ENCODE measurements around the gene ADAM22.

The ADAM22 gene

DNA sequence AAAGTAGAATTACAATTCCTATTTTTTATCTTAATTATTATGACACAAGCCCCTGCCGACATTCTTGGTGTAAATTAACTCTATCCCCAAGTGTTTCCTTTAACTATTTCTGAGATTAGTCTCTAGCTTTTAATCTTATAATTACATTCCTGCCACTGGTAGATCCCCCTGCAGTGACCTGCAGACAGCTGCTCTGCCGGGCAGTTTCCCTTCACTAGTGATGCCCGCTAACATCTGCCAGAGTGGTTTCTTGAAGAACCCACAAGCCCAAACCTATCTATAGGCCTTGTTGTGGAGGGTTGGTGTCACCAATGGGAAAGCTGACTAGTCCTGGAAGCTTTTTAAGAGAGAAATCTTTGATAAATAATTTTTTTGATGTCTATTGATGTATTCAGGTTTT, 50.0 kb downstream of the ADAM22 start:
- no peak for TF ChIP-seq CTCF (IDR thresholded peaks at IDR 0.05; ENCODE audit: insufficient read depth, low read length, missing control alignments)
- ChIA-PET CTCF (no interaction called here), POLR2A (no interaction called here)
- no peak overlapping the region for H3K4me3 ChIP-seq (ENCODE audit: low read depth, low read length)
- DNase-seq (ENCODE audit: low read depth, low spot score): no peak

GRCh38 chr7:87993269-87993668, 59.2 kb downstream of the ADAM22 start:
- H3K4me3 ChIP-seq (ENCODE audit: low read depth, low read length): no peak overlapping the region
- no peak for DNase-seq (ENCODE audit: low read depth, low spot score)
- CTCF ChIA-PET: no interaction called here
- no peak for TF ChIP-seq CTCF (IDR thresholded peaks at IDR 0.05; ENCODE audit: insufficient read depth, low read length, missing control alignments)
- POLR2A ChIA-PET: no interaction called here

DNA sequence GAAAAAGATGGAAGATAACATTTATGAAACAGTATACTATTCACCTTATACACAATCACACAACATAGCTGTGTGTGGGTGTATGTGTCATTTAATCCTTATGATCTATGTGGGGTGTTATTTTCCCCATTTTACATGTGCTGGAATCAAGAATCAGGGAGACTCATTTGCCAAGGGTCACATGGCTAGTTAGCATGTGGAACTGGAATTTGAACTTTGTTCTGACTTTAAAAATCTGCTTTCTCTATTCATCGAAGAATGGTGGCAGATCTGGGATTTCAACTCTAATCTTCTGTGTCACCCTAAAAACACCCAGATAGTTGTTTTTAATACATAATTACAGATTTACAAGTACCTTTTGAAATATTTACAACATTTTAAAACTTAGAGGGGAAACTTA, 65.2 kb downstream of the ADAM22 start:
- CTCF ChIA-PET: no interaction called here
- no peak for DNase-seq (ENCODE audit: low read depth, low spot score)
- TF ChIP-seq CTCF (IDR thresholded peaks at IDR 0.05; ENCODE audit: insufficient read depth, low read length, missing control alignments): no peak
- no peak overlapping the region for H3K4me3 ChIP-seq (ENCODE audit: low read depth, low read length)
- POLR2A ChIA-PET: no interaction called here

DNA sequence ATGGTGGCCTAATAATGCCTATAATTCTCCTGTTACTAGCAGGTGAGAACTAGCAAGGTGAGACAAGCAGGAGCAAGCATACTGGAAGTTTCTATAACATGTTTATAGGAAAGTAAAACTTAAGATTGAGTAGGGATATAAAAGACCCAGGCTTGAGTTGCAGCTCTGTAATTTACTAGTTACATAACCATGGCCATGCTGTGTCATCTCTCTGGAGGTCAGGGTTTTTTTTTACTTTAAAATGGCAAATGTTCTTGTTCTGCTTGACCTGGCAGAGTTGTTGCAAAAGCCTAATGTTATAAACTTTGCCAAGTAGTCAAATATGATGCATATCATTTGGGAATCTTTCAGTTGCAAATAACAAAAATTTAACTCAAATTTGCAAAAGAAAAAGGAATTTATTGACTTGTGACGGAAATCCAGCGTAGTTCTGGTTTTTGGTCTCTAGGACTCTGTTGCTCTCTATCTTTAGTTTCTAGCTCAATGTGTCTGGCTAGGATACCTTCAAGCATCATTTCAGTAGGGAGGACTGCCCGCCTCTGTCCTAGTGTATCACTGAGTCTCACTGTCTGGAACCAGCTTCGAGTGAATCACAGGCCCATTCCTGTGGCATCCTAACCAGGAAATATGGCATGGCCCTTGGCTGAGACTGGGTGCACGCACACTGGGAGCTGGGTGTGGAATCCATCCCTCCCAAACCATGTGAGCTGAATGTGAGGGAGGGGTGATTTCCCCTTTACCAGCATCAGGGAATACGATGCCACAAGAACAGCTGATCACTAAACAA, 67.9 kb downstream of the ADAM22 start:
- TF ChIP-seq CTCF (IDR thresholded peaks at IDR 0.05; ENCODE audit: insufficient read depth, low read length, missing control alignments): no peak
- DNase-seq (ENCODE audit: low read depth, low spot score): no peak
- H3K4me3 ChIP-seq (ENCODE audit: low read depth, low read length): no peak overlapping the region
- ChIA-PET POLR2A (no interaction called here), CTCF (no interaction called here)

DNA sequence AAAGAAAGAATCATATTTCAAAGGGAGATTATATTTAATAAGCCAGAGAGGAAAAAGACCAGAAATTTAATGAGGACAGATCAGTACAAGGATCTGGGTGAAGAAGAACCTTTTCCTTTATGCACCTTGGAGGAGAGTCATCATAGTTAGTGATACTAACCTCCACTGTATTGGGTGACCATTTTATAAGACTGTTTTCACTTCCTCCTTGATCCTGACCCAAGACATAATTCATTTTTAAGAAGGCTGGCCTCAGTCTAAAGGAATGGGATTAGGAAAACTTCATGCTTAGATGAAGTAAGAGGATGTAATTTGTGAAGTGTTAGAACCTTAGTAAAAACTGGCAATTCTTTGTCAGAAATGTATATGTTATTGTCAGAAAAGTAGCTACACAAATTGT, 68.6 kb downstream of the ADAM22 start:
- POLR2A ChIA-PET: no interaction called here
- CTCF ChIA-PET: no interaction called here
- TF ChIP-seq CTCF (IDR thresholded peaks at IDR 0.05; ENCODE audit: insufficient read depth, low read length, missing control alignments): no peak
- no peak for DNase-seq (ENCODE audit: low read depth, low spot score)
- no peak overlapping the region for H3K4me3 ChIP-seq (ENCODE audit: low read depth, low read length)

DNA sequence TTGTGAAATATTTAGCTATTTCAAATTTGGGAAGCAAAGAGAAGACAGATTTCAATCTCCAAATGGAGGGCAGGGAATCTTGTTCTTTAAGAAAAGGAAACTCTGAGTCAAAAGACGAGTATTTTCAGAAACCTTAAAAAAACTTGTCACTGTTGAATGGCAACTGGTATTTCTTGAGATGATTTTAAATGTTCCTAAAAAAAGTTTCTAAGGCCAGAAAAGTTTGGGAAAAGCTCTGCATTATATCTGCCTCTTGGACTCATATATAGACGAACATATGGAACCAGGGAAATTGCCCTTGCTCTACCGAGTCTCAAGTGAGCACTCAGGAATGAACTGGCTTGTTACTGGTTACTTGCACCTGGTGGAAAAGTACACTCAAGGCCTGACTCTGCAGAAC, 69.5 kb downstream of the ADAM22 start:
- H3K4me3 ChIP-seq (ENCODE audit: low read depth, low read length): no peak overlapping the region
- TF ChIP-seq CTCF (IDR thresholded peaks at IDR 0.05; ENCODE audit: insufficient read depth, low read length, missing control alignments): no peak
- no peak for DNase-seq (ENCODE audit: low read depth, low spot score)
- ChIA-PET CTCF (no interaction called here), POLR2A (no interaction called here)
